KMS-11 (cell line): ENCODE results near the gene ZBTB32.
"Not testable (repeated sequence)": the region's sequence is repeated elsewhere in the genome, so short reads cannot be mapped to it uniquely, and the experiment has no call there.

Source experiments
- H2AFZ ChIP-seq: fragments of 200-600 bp; sonication (generic); 2 replicates; pipeline ENCODE4 v1.6.1; 2016; ENCODE audit warnings: antibody characterized with exemption, mixed run types, low read depth
- H3K27ac ChIP-seq: fragments of 200-600 bp; sonication (generic); 2 replicates; pipeline ENCODE4 v1.6.1; 2016; ENCODE audit warnings: mild to moderate bottlenecking, mixed run types
- H3K27me3 ChIP-seq: fragments of 200-600 bp; sonication (generic); 2 replicates; pipeline ENCODE4 v1.6.1; 2017; ENCODE audit warnings: mild to moderate bottlenecking, low read depth, mixed run types, moderate library complexity; ENCODE audit not compliant: insufficient read depth
- H3K36me3 ChIP-seq: fragments of 200-600 bp; sonication (generic); 2 replicates; pipeline ENCODE4 v1.6.1; 2017; ENCODE audit warnings: mild to moderate bottlenecking, mixed run types; ENCODE audit not compliant: insufficient read depth
- H3K4me1 ChIP-seq: fragments of 200-600 bp; sonication (generic); 2 replicates; pipeline ENCODE4 v1.6.1; 2016; ENCODE audit warnings: mild to moderate bottlenecking, low read depth, mixed run types; ENCODE audit not compliant: poor library complexity, severe bottlenecking
- H3K4me2 ChIP-seq: fragments of 200-600 bp; sonication (generic); 2 replicates; pipeline ENCODE4 v1.7.0; 2016; ENCODE audit warnings: mild to moderate bottlenecking, mixed run types
- H3K4me3 ChIP-seq: fragments of 200-600 bp; sonication (generic); IDR thresholded peaks from 2 replicates; pipeline ENCODE4 v1.6.1; 2017; ENCODE audit warnings: low read depth, low read length, mixed read lengths; ENCODE audit not compliant: insufficient read depth
- H3K79me2 ChIP-seq: fragments of 200-600 bp; sonication (generic); 2 replicates; pipeline ENCODE4 v1.6.1; 2016; ENCODE audit warnings: low read depth, mixed run types; ENCODE audit not compliant: insufficient read depth
- H3K9ac ChIP-seq: fragments of 200-600 bp; sonication (generic); 2 replicates; pipeline ENCODE4 v1.6.1; 2016; ENCODE audit warnings: mild to moderate bottlenecking, mixed run types
- H4K20me1 ChIP-seq: fragments of 200-600 bp; sonication (generic); 2 replicates; pipeline ENCODE4 v1.6.1; 2016; ENCODE audit warnings: mild to moderate bottlenecking, mixed run types; ENCODE audit not compliant: insufficient read depth
- CTCF ChIP-seq: fragments of 200-600 bp; sonication (generic); conservative IDR thresholded peaks from 2 replicates; pipeline ENCODE4 v1.6.1; 2017; ENCODE audit warnings: low read depth, mild to moderate bottlenecking, antibody characterized with exemption, low read length, moderate library complexity, mixed read lengths

Gene ZBTB32

GRCh38 chr19:35689836-35690235, 14.5 kb upstream of the ZBTB32 start:
- Histone ChIP-seq H3K36me3 (no peaks in the 10 kb centered on the region), H3K4me1 (no peaks in the 10 kb centered on the region), H3K27ac (no peak overlapping the region), H3K4me3 (no peak overlapping the region), H3K27me3 (peaks cover 18% of the 10 kb centered on the region; the same call in 1 of the 2 replicates), H3K4me2 (no peak overlapping the region), H4K20me1 (no peaks in the 10 kb centered on the region), H3K79me2 (no peaks in the 10 kb centered on the region), H3K9ac (no peak overlapping the region), H2AFZ (no peak overlapping the region)
- no peak for TF ChIP-seq CTCF

- peaks cover 18% of the 10 kb centered on the region; the same call in 1 of the 2 replicates for H3K27me3 ChIP-seq
- not testable (repeated sequence) for H3K79me2 ChIP-seq, H3K36me3 ChIP-seq, H3K4me1 ChIP-seq, H3K27ac ChIP-seq, H3K4me3 ChIP-seq, H3K9ac ChIP-seq, H3K4me2 ChIP-seq, H4K20me1 ChIP-seq, H2AFZ ChIP-seq
Observed at GRCh38 chr19:35691106-35691505, 13.3 kb upstream of the ZBTB32 start.

- Histone ChIP-seq H2AFZ (no peak overlapping the region), H3K4me2 (no peak overlapping the region)
- no peak for TF ChIP-seq CTCF
Observed at GRCh38 chr19:35692010-35692409, 12.3 kb upstream of the ZBTB32 start.

GRCh38 chr19:35693422-35693821, 10.9 kb upstream of the ZBTB32 start:
- Histone ChIP-seq H3K79me2 (no peaks in the 10 kb centered on the region), H3K27me3 (peaks cover 16% of the 10 kb centered on the region; the same call in 1 of the 2 replicates), H3K4me2 (no peak overlapping the region), H2AFZ (no peak overlapping the region), H3K9ac (no peak overlapping the region), H3K4me3 (no peak overlapping the region), H3K4me1 (peaks cover 5% of the 10 kb centered on the region), H3K36me3 (no peaks in the 10 kb centered on the region), H4K20me1 (no peaks in the 10 kb centered on the region), H3K27ac (no peak overlapping the region)
- TF ChIP-seq CTCF = no peak

More at GRCh38 chr19:35692010-35692409, 12.3 kb upstream of the ZBTB32 start:
- peaks cover 20% of the 10 kb centered on the region; the same call in 1 of the 2 replicates for H3K27me3 ChIP-seq
- no peaks in the 10 kb centered on the region for H4K20me1 ChIP-seq
- peaks cover 2% of the 10 kb centered on the region for H3K4me1 ChIP-seq
- no peaks in the 10 kb centered on the region for H3K79me2 ChIP-seq
- no peak overlapping the region for H3K4me3 ChIP-seq
- no peak overlapping the region for H3K9ac ChIP-seq
- H3K27ac ChIP-seq = no peak overlapping the region
- no peaks in the 10 kb centered on the region for H3K36me3 ChIP-seq

GRCh38 chr19:35693835-35694599, 10.3 kb upstream of the ZBTB32 start:
- H3K4me1 ChIP-seq = peaks cover 5% of the 10 kb centered on the region
- no peaks in the 10 kb centered on the region for H3K79me2 ChIP-seq
- H3K4me2 ChIP-seq = no peak overlapping the region
- H3K36me3 ChIP-seq = no peaks in the 10 kb centered on the region
- H3K27me3 ChIP-seq = peaks cover 11% of the 10 kb centered on the region; the same call in 1 of the 2 replicates
- peak; percentile 90 for TF ChIP-seq CTCF
- no peak overlapping the region for H3K4me3 ChIP-seq
- H2AFZ ChIP-seq = no peak overlapping the region
- H4K20me1 ChIP-seq = no peaks in the 10 kb centered on the region
- no peak overlapping the region for H3K9ac ChIP-seq
- H3K27ac ChIP-seq = no peak overlapping the region
